GM04503 (cell line): ENCODE data around the gene C1QL3.

Experiments used
- DNase-seq: peaks from one replicate; pipeline ENCODE4 v3.0.0-alpha.2; 2012; ENCODE audit warnings: low read depth

Gene C1QL3

GRCh38 chr10:16493884-16494536 lies 27.7 kb downstream of the C1QL3 start:
- DNase-seq = no peak

- DNase-seq = no peak
Observed at GRCh38 chr10:16491933-16492332, 29.7 kb downstream of the C1QL3 start.

- DNase-seq = no peak
Observed at GRCh38 chr10:16490511-16490910, 31.2 kb downstream of the C1QL3 start.

GRCh38 chr10:16483241-16483917 lies 38.3 kb downstream of the C1QL3 start:
- no peak for DNase-seq

- no peak for DNase-seq
Observed at GRCh38 chr10:16481052-16481728, 40.5 kb downstream of the C1QL3 start.

- DNase-seq = no peak
Observed at GRCh38 chr10:16478801-16479200, 42.9 kb downstream of the C1QL3 start.

- no peak for DNase-seq
Observed at GRCh38 chr10:16477757-16478156, 43.9 kb downstream of the C1QL3 start.

- DNase-seq = no peak
Observed at GRCh38 chr10:16472828-16473227, 48.9 kb downstream of the C1QL3 start.

- no peak for DNase-seq
Observed at GRCh38 chr10:16470747-16471146, 50.9 kb downstream of the C1QL3 start.

- DNase-seq = no peak
Observed at GRCh38 chr10:16466001-16466400, 55.7 kb downstream of the C1QL3 start.
